Gastrocnemius medialis (tissue), 4 donors: Measurements from ENCODE around the gene SCUBE1. TPM values are rescaled to one million over a fixed set of nuclear protein-coding genes. Genes with fewer than 3 reads are reported as not detected.

ENCODE experiments used
- ATAC-seq, 2 donors: fragments of 150-250 bp; one replicate each; pipeline ENCODE4 v1.9.1; 2016
- DNase-seq, 2 donors: peaks; one replicate each; pipeline ENCODE4 v3.0.0-alpha.2; 2019
- H3K27ac ChIP-seq, 4 donors: fragments of 200-600 bp; sonication (generic); 1 replicate in 1 of 4; 2 replicates in 3 of 4; pipeline ENCODE4 v1.5.1; 2016 to 2018; ENCODE audit warnings: mild to moderate bottlenecking in 2 of 4, moderate library complexity in 1 of 4
- H3K27me3 ChIP-seq, 3 donors: fragments of 200-600 bp; sonication (generic) in 2 of 3; 1 replicate in 1 of 3; 2 replicates in 2 of 3; pipeline versions ENCODE4 v1.5.1 to v1.6.0; 2016 to 2019; ENCODE audit warnings: mild to moderate bottlenecking in 1 of 3, moderate library complexity in 1 of 3
- H3K36me3 ChIP-seq, 2 donors: fragments of 200-600 bp; sonication (generic) in 1 of 2; one replicate each; pipeline ENCODE4 v1.5.1; 2017 to 2018
- H3K4me1 ChIP-seq, 2 donors: fragments of 200-600 bp; sonication (generic) in 1 of 2; one replicate each; pipeline ENCODE4 v1.5.1; 2016 to 2017; ENCODE audit warnings: mild to moderate bottlenecking in 2 of 2
- H3K4me3 ChIP-seq, 4 donors: fragments of 200-600 bp; sonication (generic) in 3 of 4; 1 replicate in 1 of 4; 2 replicates in 3 of 4; pipeline ENCODE4 v1.5.1; 2016 to 2019; ENCODE audit warnings: mild to moderate bottlenecking in 2 of 4
- H3K9me3 ChIP-seq, 3 donors: fragments of 200-600 bp; sonication (generic) in 2 of 3; 1 replicate in 1 of 3; 2 replicates in 2 of 3; pipeline ENCODE4 v1.5.1; 2016 to 2019
- CTCF ChIP-seq, 5 experiments: fragments of 450-650 bp in 3 of 5; fragments of 200-600 bp in 2 of 5; sonication (generic) in 2 of 5; IDR thresholded peaks in 4 of 5; conservative IDR thresholded peaks in 1 of 5; 1 replicate in 4 of 5; 2 replicates in 1 of 5; pipeline ENCODE4 v1.5.1; 2016 to 2019; ENCODE audit warnings: antibody characterized with exemption in 5 of 5, mild to moderate bottlenecking in 3 of 5, moderate library complexity in 3 of 5
- POLR2A ChIP-seq, 2 donors: fragments of 450-650 bp; IDR thresholded peaks; one replicate each; pipeline ENCODE4 v1.6.1; 2017; ENCODE audit warnings: antibody characterized with exemption in 2 of 2, mild to moderate bottlenecking in 2 of 2, moderate library complexity in 2 of 2
- in situ Hi-C, 4 donors: fragments of 200-750 bp; cut with MboI; loops; one replicate each; pipeline versions ENCODE4 v1.15.0 to v1.8.0; 2017; ENCODE audit warnings: low sequenced_read_pairs in 4 of 4
- intact Hi-C: fragments of 100-400 bp; cut with DNase I; formaldehyde crosslinking; loops from one replicate; pipeline ENCODE4 v1.15.1; 2023; ENCODE audit warnings: low total_unique reads
- total RNA-seq, 4 donors: library from RNA; depleted of rRNA; stranded (reverse); fragments of >200 nt; gene quantifications; one replicate each; pipeline versions ENCODE4 v1.1.0 to v1.2.3, GENCODE V29; 2016

Gene SCUBE1
- total RNA-seq, 4 donors from 2014 or later: 0.20 to 0.55 (median 0.41) TPM

GRCh38 chr22:43169310-43170130 is 173.7 kb downstream of the SCUBE1 start:
- no peak for TF ChIP-seq CTCF (IDR thresholded peaks at IDR 0.05 in 4 of 5, conservative IDR thresholded peaks at IDR 0.05 in 1 of 5)
- no peak for TF ChIP-seq POLR2A (IDR thresholded peaks at IDR 0.05)
- Histone ChIP-seq H3K4me3 (no peak overlapping the region), H3K9me3 (no peaks in the 10 kb centered on the region), H3K36me3 (peaks cover 0 to 54% of the 10 kb centered on the region in 2 donors), H3K4me1 (no peaks in the 10 kb centered on the region), H3K27me3 (no peaks in the 10 kb centered on the region), H3K27ac (no peak overlapping the region)
- in situ Hi-C loops: no loop called here
- ATAC-seq (no peak), DNase-seq (no peak)
- intact Hi-C loops: no loop called here

- no peaks in the 10 kb centered on the region for H3K9me3 ChIP-seq
- no peaks in the 10 kb centered on the region for H3K4me1 ChIP-seq
- no peak overlapping the region for H3K4me3 ChIP-seq
- intact Hi-C loops: no loop called here
- H3K27ac ChIP-seq: no peak overlapping the region
- H3K27me3 ChIP-seq: no peaks in the 10 kb centered on the region
- H3K36me3 ChIP-seq: peaks cover 0 to 46% of the 10 kb centered on the region in 2 donors
- no peak for DNase-seq
- no peak for ATAC-seq
- in situ Hi-C loops: no loop called here
- TF ChIP-seq POLR2A (IDR thresholded peaks at IDR 0.05): no peak
- TF ChIP-seq CTCF (IDR thresholded peaks at IDR 0.05 in 4 of 5, conservative IDR thresholded peaks at IDR 0.05 in 1 of 5): no peak
These were observed 174.5 kb downstream of the SCUBE1 start for GRCh38 chr22:43168471-43169309.

GRCh38 chr22:43167001-43167589 is 176.1 kb downstream of the SCUBE1 start:
- no peaks in the 10 kb centered on the region for H3K9me3 ChIP-seq
- intact Hi-C loops: no loop called here
- ATAC-seq (no peak), DNase-seq (no peak)
- TF ChIP-seq POLR2A (IDR thresholded peaks at IDR 0.05) (no peak), CTCF (IDR thresholded peaks at IDR 0.05 in 4 of 5, conservative IDR thresholded peaks at IDR 0.05 in 1 of 5) (no peak)
- H3K4me3 ChIP-seq: no peak overlapping the region
- H3K36me3 ChIP-seq: peaks cover 0 to 40% of the 10 kb centered on the region in 2 donors
- H3K27ac ChIP-seq: no peak overlapping the region
- H3K27me3 ChIP-seq: no peaks in the 10 kb centered on the region
- in situ Hi-C loops: no loop called here
- H3K4me1 ChIP-seq: no peaks in the 10 kb centered on the region

- intact Hi-C loops: no loop called here
- no peak overlapping the region for H3K4me3 ChIP-seq
- no peak overlapping the region for H3K27ac ChIP-seq
- in situ Hi-C loops: no loop called here
- H3K9me3 ChIP-seq: no peaks in the 10 kb centered on the region
- TF ChIP-seq CTCF (IDR thresholded peaks at IDR 0.05 in 4 of 5, conservative IDR thresholded peaks at IDR 0.05 in 1 of 5): no peak
- no peak for TF ChIP-seq POLR2A (IDR thresholded peaks at IDR 0.05)
- ATAC-seq (no peak), DNase-seq (no peak)
- H3K4me1 ChIP-seq: no peaks in the 10 kb centered on the region
- H3K27me3 ChIP-seq: no peaks in the 10 kb centered on the region
- peaks cover 0 to 34% of the 10 kb centered on the region in 2 donors for H3K36me3 ChIP-seq
These were observed 176.8 kb downstream of the SCUBE1 start for GRCh38 chr22:43166132-43166930.
